Suprapubic skin (tissue), 4 donors: Measurements from ENCODE around the gene CEP76. TPM values are rescaled to one million over a fixed set of nuclear protein-coding genes. Genes with fewer than 3 reads are reported as not detected.

Experiments used
- DNase-seq, 2 donors: peaks; one replicate each; pipeline ENCODE4 v3.0.0-alpha.2; 2019; ENCODE audit warnings: low spot score in 2 of 2
- H3K27ac ChIP-seq: fragments of 200-600 bp; sonication (generic); one replicate; pipeline ENCODE4 v1.5.1; 2019
- H3K27me3 ChIP-seq: fragments of 200-600 bp; sonication (generic); one replicate; pipeline ENCODE4 v1.5.1; 2019
- H3K36me3 ChIP-seq: fragments of 200-600 bp; sonication (generic); one replicate; pipeline ENCODE4 v1.5.1; 2019
- H3K4me1 ChIP-seq: fragments of 200-600 bp; sonication (generic); one replicate; pipeline ENCODE4 v1.5.1; 2019
- H3K4me3 ChIP-seq: fragments of 200-600 bp; sonication (generic); one replicate; pipeline ENCODE4 v1.5.1; 2019; ENCODE audit warnings: mild to moderate bottlenecking
- H3K9me3 ChIP-seq: fragments of 200-600 bp; sonication (generic); one replicate; pipeline ENCODE4 v1.5.1; 2019
- EP300 ChIP-seq: sonication (generic); formaldehyde crosslinking; IDR thresholded peaks from one replicate; pipeline ENCODE4 v1.6.1; 2017; ENCODE audit warnings: antibody characterized with exemption
- POLR2A ChIP-seq, 2 donors: fragments of 450-650 bp; IDR thresholded peaks; one replicate each; pipeline ENCODE4 v1.6.1; 2017; ENCODE audit warnings: antibody characterized with exemption in 2 of 2, mild to moderate bottlenecking in 2 of 2, moderate library complexity in 2 of 2
- POLR2AphosphoS5 ChIP-seq, 3 donors: sonication (generic); formaldehyde crosslinking; IDR thresholded peaks; one replicate each; pipeline ENCODE4 v1.6.1; 2017; ENCODE audit warnings: antibody characterized with exemption in 3 of 3
- WGBS: methylation state at CpG from one replicate; pipeline ENCODE4 v1.1.5; 2018; 5-methylcytosine and 5-hydroxymethylcytosine counted together
- total RNA-seq, 4 donors: library from RNA; depleted of rRNA; stranded (reverse); fragments of >200 nt; gene quantifications; one replicate each; pipeline ENCODE4 v1.1.0, GENCODE V29; 2016
- TF ChIP-seq, protein P1 (sequence below), 2 donors: fragments of 200-600 bp in 1 of 2; fragments of 450-650 bp in 1 of 2; sonication (generic) in 1 of 2; IDR thresholded peaks; one replicate each; pipeline ENCODE4 v1.5.1; 2016 to 2019; ENCODE audit warnings: antibody characterized with exemption in 2 of 2, mild to moderate bottlenecking in 1 of 2, moderate library complexity in 1 of 2

The CEP76 gene
- total RNA-seq, 4 donors from 2014 or later, result 6.5 to 14.8 (median 11.3) TPM

- Histone ChIP-seq H3K4me3 (peak overlapping the region; percentile 81), H3K27ac (peak overlapping the region; percentile 96), H3K27me3 (no peaks in the 10 kb centered on the region), H3K36me3 (no peaks in the 10 kb centered on the region), H3K4me1 (peaks cover 22% of the 10 kb centered on the region), H3K9me3 (no peaks in the 10 kb centered on the region)
- DNase-seq, result peak in 1 of 2 donors; percentile 72
- 27% methylated on average over 25 of the region's 42 CpGs for WGBS
- no peak for TF ChIP-seq POLR2A (IDR thresholded peaks at IDR 0.05)
- TF ChIP-seq, protein P1, sequence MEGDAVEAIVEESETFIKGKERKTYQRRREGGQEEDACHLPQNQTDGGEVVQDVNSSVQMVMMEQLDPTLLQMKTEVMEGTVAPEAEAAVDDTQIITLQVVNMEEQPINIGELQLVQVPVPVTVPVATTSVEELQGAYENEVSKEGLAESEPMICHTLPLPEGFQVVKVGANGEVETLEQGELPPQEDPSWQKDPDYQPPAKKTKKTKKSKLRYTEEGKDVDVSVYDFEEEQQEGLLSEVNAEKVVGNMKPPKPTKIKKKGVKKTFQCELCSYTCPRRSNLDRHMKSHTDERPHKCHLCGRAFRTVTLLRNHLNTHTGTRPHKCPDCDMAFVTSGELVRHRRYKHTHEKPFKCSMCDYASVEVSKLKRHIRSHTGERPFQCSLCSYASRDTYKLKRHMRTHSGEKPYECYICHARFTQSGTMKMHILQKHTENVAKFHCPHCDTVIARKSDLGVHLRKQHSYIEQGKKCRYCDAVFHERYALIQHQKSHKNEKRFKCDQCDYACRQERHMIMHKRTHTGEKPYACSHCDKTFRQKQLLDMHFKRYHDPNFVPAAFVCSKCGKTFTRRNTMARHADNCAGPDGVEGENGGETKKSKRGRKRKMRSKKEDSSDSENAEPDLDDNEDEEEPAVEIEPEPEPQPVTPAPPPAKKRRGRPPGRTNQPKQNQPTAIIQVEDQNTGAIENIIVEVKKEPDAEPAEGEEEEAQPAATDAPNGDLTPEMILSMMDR (IDR thresholded peaks at IDR 0.05), result no peak
- no peak for TF ChIP-seq POLR2AphosphoS5 (IDR thresholded peaks at IDR 0.05)
- TF ChIP-seq EP300, result no peak
Measured at GRCh38 chr18:12658426-12659138, 43.9 kb downstream of the CEP76 start.

- Histone ChIP-seq H3K27ac (peak within 1 kb of the TSS; percentile 96), H3K36me3 (no peaks in the 10 kb centered on the region), H3K4me3 (peak within 1 kb of the TSS; percentile 81), H3K9me3 (no peaks in the 10 kb centered on the region), H3K4me1 (peaks cover 29% of the 10 kb centered on the region), H3K27me3 (no peaks in the 10 kb centered on the region)
- peak; percentile 69 to 83 for DNase-seq
- no peak for TF ChIP-seq POLR2AphosphoS5 (IDR thresholded peaks at IDR 0.05)
- peak in 1 of 2 donors; percentile 18 for TF ChIP-seq POLR2A (IDR thresholded peaks at IDR 0.05)
- TF ChIP-seq, protein P1 (IDR thresholded peaks at IDR 0.05), result no peak
- no peak for TF ChIP-seq EP300
- WGBS, result no CpG with 5 or more reads among the region's 112 CpGs
Measured at GRCh38 chr18:12657684-12658425, 44.7 kb downstream of the CEP76 start, which contains the start of gene SPIRE1. SPIRE1 (minus strand) TSS chr18:12658107; CDS start chr18:12657866, 241 bp downstream.

GRCh38 chr18:12656938-12657683 is 45.4 kb downstream of the CEP76 start:
- TF ChIP-seq, protein P1 (IDR thresholded peaks at IDR 0.05), result no peak
- peak in 1 of 2 donors; percentile 14 for TF ChIP-seq POLR2A (IDR thresholded peaks at IDR 0.05)
- TF ChIP-seq EP300, result no peak
- no peaks in the 10 kb centered on the region for H3K27me3 ChIP-seq
- H3K4me3 ChIP-seq, result peak overlapping the region; percentile 81
- WGBS, result under 1% methylated on average over 26 of the region's 89 CpGs
- H3K4me1 ChIP-seq, result peaks cover 36% of the 10 kb centered on the region
- peak in 1 of 2 donors; percentile 67 for DNase-seq
- no peaks in the 10 kb centered on the region for H3K36me3 ChIP-seq
- H3K9me3 ChIP-seq, result no peaks in the 10 kb centered on the region
- H3K27ac ChIP-seq, result peak overlapping the region; percentile 96

GRCh38 chr18:12656605-12656937 is 46.0 kb downstream of the CEP76 start:
- WGBS, result 19% methylated on average over 3 of the region's 3 CpGs
- H3K27me3 ChIP-seq, result no peaks in the 10 kb centered on the region
- DNase-seq, result no peak
- no peaks in the 10 kb centered on the region for H3K36me3 ChIP-seq
- no peaks in the 10 kb centered on the region for H3K9me3 ChIP-seq
- H3K4me3 ChIP-seq, result peak overlapping the region; percentile 81
- peak overlapping the region; percentile 96 for H3K27ac ChIP-seq
- peaks cover 42% of the 10 kb centered on the region for H3K4me1 ChIP-seq
- TF ChIP-seq, protein P1 (IDR thresholded peaks at IDR 0.05), result no peak
- TF ChIP-seq EP300 (no peak), POLR2A (IDR thresholded peaks at IDR 0.05) (no peak), POLR2AphosphoS5 (IDR thresholded peaks at IDR 0.05) (no peak)
